HG03521 (cell line): ENCODE results near the gene GSTM5.
"Not testable (repeated sequence)": the region's sequence is repeated elsewhere in the genome, so short reads cannot be mapped to it uniquely, and the experiment has no call there.

Experiments used
- ATAC-seq: cut with Tn5 transposase; IDR thresholded peaks from one replicate; pipeline ENCODE4 v1.9.1; 2021; ENCODE audit warnings: mild to moderate bottlenecking, moderate library complexity; ENCODE audit not compliant: unreplicated experiment

Gene GSTM5

GRCh38 chr1:109711593-109712320 is at the start of gene GSTM5:
GSTM5 (plus strand) TSS chr1:109712251; CDS start chr1:109712313, 62 bp downstream.
- ATAC-seq, result not testable (repeated sequence)

- ATAC-seq, result no peak
Measured at GRCh38 chr1:109664671-109665070, 47.4 kb upstream of the GSTM5 start.

- ATAC-seq, result no peak
Measured at GRCh38 chr1:109667452-109668122, 44.5 kb upstream of the GSTM5 start, which contains the start of gene GSTM2. GSTM2 (plus strand) TSS chr1:109668057; CDS start chr1:109668116, 59 bp downstream.

GRCh38 chr1:109668123-109668775 is 43.8 kb upstream of the GSTM5 start:
- no peak for ATAC-seq

GRCh38 chr1:109669246-109669948 is 42.7 kb upstream of the GSTM5 start:
- ATAC-seq, result no peak

GRCh38 chr1:109669949-109670302 is 42.1 kb upstream of the GSTM5 start:
- not testable (repeated sequence) for ATAC-seq

- no peak for ATAC-seq
Measured at GRCh38 chr1:109671067-109671466, 41.0 kb upstream of the GSTM5 start.

- not testable (repeated sequence) for ATAC-seq
Measured at GRCh38 chr1:109673861-109674260, 38.2 kb upstream of the GSTM5 start.

- ATAC-seq, result not testable (repeated sequence)
Measured at GRCh38 chr1:109676683-109677381, 35.2 kb upstream of the GSTM5 start.

GRCh38 chr1:109677459-109677858 is 34.6 kb upstream of the GSTM5 start:
- no peak for ATAC-seq

GRCh38 chr1:109678637-109679036 is 33.4 kb upstream of the GSTM5 start:
- not testable (repeated sequence) for ATAC-seq

GRCh38 chr1:109684777-109685176 is 27.3 kb upstream of the GSTM5 start:
- ATAC-seq, result not testable (repeated sequence)

GRCh38 chr1:109685399-109685798 is 26.7 kb upstream of the GSTM5 start:
- not testable (repeated sequence) for ATAC-seq

- ATAC-seq, result not testable (repeated sequence)
Measured at GRCh38 chr1:109685890-109686289, 26.2 kb upstream of the GSTM5 start.

- not testable (repeated sequence) for ATAC-seq
Measured at GRCh38 chr1:109687109-109687508, 24.9 kb upstream of the GSTM5 start.

GRCh38 chr1:109687641-109688499 is 24.2 kb upstream of the GSTM5 start, which contains the start of gene GSTM1:
GSTM1 (plus strand) TSS chr1:109687817; CDS start chr1:109687874, 57 bp downstream.
- no peak for ATAC-seq

GRCh38 chr1:109689844-109690405 is 22.1 kb upstream of the GSTM5 start:
- ATAC-seq, result no peak

- no peak for ATAC-seq
Measured at GRCh38 chr1:109691759-109692158, 20.3 kb upstream of the GSTM5 start.

- ATAC-seq, result not testable (repeated sequence)
Measured at GRCh38 chr1:109694400-109694799, 17.7 kb upstream of the GSTM5 start.
